H1 (cell line): ENCODE measurements around the gene TLE3. TPM values are rescaled to one million over a fixed set of nuclear protein-coding genes. Genes with fewer than 3 reads are reported as not detected.

Experiments used
- ASH2L ChIP-seq: fragments of 200-600, 300-600 bp; sonication (generic); IDR thresholded peaks from one replicate; pipeline ENCODE4 v1.7.1; 2017; ENCODE audit warnings: low read length
- FOSL1 ChIP-seq: IDR thresholded peaks from 2 replicates; pipeline ENCODE4 v1.6.1; 2011; ENCODE audit warnings: mild to moderate bottlenecking, low read depth, low read length, moderate library complexity; ENCODE audit not compliant: insufficient read depth
- GTF2F1 ChIP-seq: IDR thresholded peaks from 2 replicates; pipeline ENCODE4 v1.6.1; 2012; ENCODE audit warnings: low read depth, low read length, improper control_type of control experiment, borderline replicate concordance
- KDM4A ChIP-seq: IDR thresholded peaks from one replicate; pipeline ENCODE4 v1.7.1; 2012; ENCODE audit warnings: low read depth, mild to moderate bottlenecking, moderate library complexity, low read length, inconsistent platforms; ENCODE audit not compliant: severe bottlenecking
- NRF1 ChIP-seq: IDR thresholded peaks from 2 replicates; pipeline ENCODE4 v1.6.1; 2011; ENCODE audit warnings: mild to moderate bottlenecking, low read depth, low read length, improper control_type of control experiment
- polyA plus RNA-seq, 7 experiments: library from polyadenylated mRNA; depleted of rRNA in 3 of 7; stranded (reverse) in 5 of 7; unstranded in 2 of 7; fragments of >200 nt in 5 of 7; fragments of 200-250 nt in 2 of 7; gene quantifications; 1 replicate in 5 of 7; 2 replicates in 1 of 7; 4 replicates in 1 of 7; pipeline versions ENCODE4 v1.2.1 to v1.2.3, GENCODE V29; 2011 to 2013; ENCODE audit warnings: missing spikeins in 2 of 7, mixed read lengths in 2 of 7
- total RNA-seq: library from RNA; stranded (reverse); fragmentation: NEBNext Ultra II Directional; extraction: Animal tissue kit (Norgen Biotek cat#: 25700); gene quantifications from 2 replicates; pipeline ENCODE4 v1.2.1, GENCODE V29; 2021

TLE3 gene
- total and polyA plus RNA-seq, 2 of the 8 experiments (the other 6 are each of a cell fraction or from before 2014, with no cell fraction given) = 25.1 to 61.2 TPM

DNA sequence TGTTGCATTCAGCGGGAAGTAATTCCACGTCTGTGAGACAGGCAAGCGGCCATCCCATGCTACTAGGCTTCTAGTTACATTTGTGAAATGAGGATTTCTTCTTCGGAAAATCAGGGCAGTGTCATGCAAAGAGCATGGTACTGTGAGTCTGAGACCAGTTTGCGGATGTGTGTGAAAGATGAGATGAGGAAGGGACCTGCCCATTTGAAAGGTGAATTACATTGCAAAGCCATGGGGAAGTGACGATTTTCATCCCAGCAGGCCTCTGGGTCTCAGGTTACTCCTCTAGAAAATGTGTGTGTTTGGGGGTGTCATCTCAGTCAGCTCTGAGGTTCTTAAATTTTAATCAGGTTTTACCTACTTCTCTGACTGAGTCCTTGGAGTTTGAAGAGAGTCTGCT lies 16.1 kb downstream of the TLE3 start (continued):
- no peak for TF ChIP-seq KDM4A
- TF ChIP-seq FOSL1 = no peak
- no peak for TF ChIP-seq NRF1
- no peak for TF ChIP-seq ASH2L
- TF ChIP-seq GTF2F1 = no peak
